GM23338 (cell line): ENCODE measurements around the gene LRRC51. TPM values are rescaled to one million over a fixed set of nuclear protein-coding genes. Genes with fewer than 3 reads are reported as not detected.

Experiments used
- ATAC-seq: fragments of 200-7000 bp; cut with Tn5 transposase; 3 replicates; pipeline ENCODE4 v1.9.1; 2020
- DNase-seq: peaks from one replicate; pipeline ENCODE4 v3.0.0-alpha.2; 2015; ENCODE audit warnings: low spot score
- H2AFZ ChIP-seq: fragments of 200-600 bp; sonication (generic); 2 replicates; pipeline ENCODE4 v1.8.0; 2016; ENCODE audit warnings: antibody characterized with exemption, mild to moderate bottlenecking, moderate library complexity
- H3F3A ChIP-seq: fragments of 200-600 bp; sonication (generic); replicated peaks from 2 replicates; pipeline ENCODE4 v1.8.0; 2017; ENCODE audit warnings: antibody characterized with exemption, mixed run types, low read depth
- H3K27ac ChIP-seq: fragments of 200-600 bp; sonication (generic); 2 replicates; pipeline ENCODE4 v1.6.1; 2016; ENCODE audit warnings: low read depth
- H3K27me3 ChIP-seq: fragments of 200-600 bp; sonication (generic); 2 replicates; pipeline ENCODE4 v1.8.0; 2016; ENCODE audit warnings: mild to moderate bottlenecking, mixed run types, moderate library complexity; ENCODE audit not compliant: insufficient read depth
- H3K36me3 ChIP-seq: fragments of 200-600 bp; sonication (generic); 2 replicates; pipeline ENCODE4 v1.8.0; 2016; ENCODE audit warnings: mild to moderate bottlenecking; ENCODE audit not compliant: insufficient read depth
- H3K4me1 ChIP-seq: fragments of 200-600 bp; sonication (generic); 2 replicates; pipeline ENCODE4 v1.8.0; 2016; ENCODE audit warnings: mild to moderate bottlenecking, moderate library complexity; ENCODE audit not compliant: insufficient read depth
- H3K4me2 ChIP-seq: fragments of 200-600 bp; sonication (generic); 2 replicates; pipeline ENCODE4 v1.7.1; 2017; ENCODE audit warnings: mixed run types
- H3K4me3 ChIP-seq: fragments of 200-600 bp; sonication (generic); 2 replicates; pipeline ENCODE4 v1.6.1; 2016; ENCODE audit warnings: mixed run types
- H3K79me2 ChIP-seq: fragments of 200-600 bp; sonication (generic); replicated peaks from 2 replicates; pipeline ENCODE4 v1.8.0; 2017; ENCODE audit warnings: mild to moderate bottlenecking; ENCODE audit not compliant: insufficient read depth
- H3K9me2 ChIP-seq: fragments of 200-600 bp; sonication (generic); 2 replicates; pipeline ENCODE4 v1.8.0; 2017; ENCODE audit not compliant: insufficient read depth
- H4K20me1 ChIP-seq: fragments of 200-600 bp; sonication (generic); replicated peaks from 2 replicates; pipeline ENCODE4 v1.8.0; 2017; ENCODE audit warnings: mild to moderate bottlenecking; ENCODE audit not compliant: insufficient read depth
- H3K27ac Mint-ChIP-seq: 2 replicates; pipeline ENCODE4 v1.8.0; 2020; ENCODE audit warnings: inconsistent platforms, mild to moderate bottlenecking, moderate library complexity, mixed read lengths
- H3K27me3 Mint-ChIP-seq: 3 replicates; pipeline ENCODE4 v1.8.0; 2022; ENCODE audit warnings: low read depth, mild to moderate bottlenecking, moderate library complexity, mixed read lengths, inconsistent platforms; ENCODE audit not compliant: insufficient read depth, poor library complexity
- H3K36me3 Mint-ChIP-seq: 3 replicates; pipeline ENCODE4 v1.8.0; 2021; ENCODE audit warnings: low read depth, mild to moderate bottlenecking, inconsistent platforms, moderate library complexity, mixed read lengths
- H3K4me1 Mint-ChIP-seq: 3 replicates; pipeline ENCODE4 v1.8.0; 2020; ENCODE audit warnings: mild to moderate bottlenecking, inconsistent platforms, mixed read lengths
- H3K4me3 Mint-ChIP-seq: 3 replicates; pipeline ENCODE4 v1.8.0; 2021; ENCODE audit warnings: moderate library complexity, mild to moderate bottlenecking, inconsistent platforms, mixed read lengths
- H3K9me3 Mint-ChIP-seq: 3 replicates; pipeline ENCODE4 v1.8.0; 2020; ENCODE audit warnings: moderate library complexity, mild to moderate bottlenecking, inconsistent platforms, mixed read lengths
- CREB1 ChIP-seq: fragments of 250-450 bp; sonication (Bioruptor Pico); IDR thresholded peaks from 2 replicates; pipeline ENCODE4 v1.5.0; 2020; ENCODE audit warnings: low read depth, mild to moderate bottlenecking, moderate library complexity
- EZH2 ChIP-seq: fragments of 200-600 bp; sonication (generic); IDR thresholded peaks from one replicate; pipeline ENCODE4 v1.8.0; 2017; ENCODE audit warnings: antibody characterized with exemption, mild to moderate bottlenecking, low read depth; ENCODE audit not compliant: unreplicated experiment
- JUNB ChIP-seq: IDR thresholded peaks from one replicate; pipeline ENCODE4 v1.6.1; 2016; ENCODE audit warnings: antibody characterized with exemption; ENCODE audit not compliant: unreplicated experiment
- NANOG ChIP-seq: IDR thresholded peaks from 2 replicates; pipeline ENCODE4 v1.6.1; 2016; ENCODE audit warnings: antibody characterized with exemption, borderline replicate concordance
- POLR2AphosphoS5 ChIP-seq: IDR thresholded peaks from 2 replicates; pipeline ENCODE4 v1.6.1; 2016; ENCODE audit warnings: antibody characterized with exemption, low read depth
- STAT1 ChIP-seq: IDR thresholded peaks from one replicate; pipeline ENCODE4 v1.6.1; 2016; ENCODE audit warnings: antibody characterized with exemption; ENCODE audit not compliant: unreplicated experiment
- polyA plus RNA-seq: library from polyadenylated mRNA; unstranded; fragments of >200 nt; fragmentation: Nextera tagmentation; extraction: Ambion mirVana; gene quantifications from 2 replicates; pipeline ENCODE4 v1.2.1, GENCODE V29; 2016
- total RNA-seq: library from RNA; depleted of rRNA; stranded (reverse); fragments of >200 nt; shearing (Covaris generic); gene quantifications from 2 replicates; pipeline ENCODE4 v1.2.3, GENCODE V29; 2014
- TF ChIP-seq, protein P1 (sequence below): IDR thresholded peaks from one replicate; pipeline ENCODE4 v1.6.1; 2018; ENCODE audit warnings: antibody characterized with exemption; ENCODE audit not compliant: unreplicated experiment
- TF ChIP-seq, protein P2 (sequence below): fragments of 250-450 bp; sonication (Bioruptor Pico); IDR thresholded peaks from 2 replicates; pipeline ENCODE4 v1.5.0; 2020; ENCODE audit warnings: mild to moderate bottlenecking, moderate library complexity

The LRRC51 gene
- total and polyA plus RNA-seq, 2 experiments from 2014 or later: 3.6 to 4.2 TPM

GRCh38 chr11:72066855-72067254, 13.8 kb upstream of the LRRC51 start:
- DNase-seq (no peak), ATAC-seq (no peak)
- Histone ChIP-seq H3K4me1 (peaks cover 4% of the 10 kb centered on the region; the same call in 1 of the 2 replicates), H4K20me1 (peaks cover 23% of the 10 kb centered on the region), H2AFZ (no peak overlapping the region), H3K27ac (no peak overlapping the region), H3K79me2 (peaks cover 54% of the 10 kb centered on the region), H3K4me3 (no peak overlapping the region), H3K36me3 (no peaks in the 10 kb centered on the region; the same call in 1 of the 2 replicates), H3K9me2 (no peaks in the 10 kb centered on the region), H3K4me2 (no peak overlapping the region), H3K27me3 (no peaks in the 10 kb centered on the region), H3F3A (no peaks in the 10 kb centered on the region)
- no peak overlapping the region for H3K4me3 Mint-ChIP-seq
- H3K27ac Mint-ChIP-seq: no peak overlapping the region
- TF ChIP-seq, protein P1, sequence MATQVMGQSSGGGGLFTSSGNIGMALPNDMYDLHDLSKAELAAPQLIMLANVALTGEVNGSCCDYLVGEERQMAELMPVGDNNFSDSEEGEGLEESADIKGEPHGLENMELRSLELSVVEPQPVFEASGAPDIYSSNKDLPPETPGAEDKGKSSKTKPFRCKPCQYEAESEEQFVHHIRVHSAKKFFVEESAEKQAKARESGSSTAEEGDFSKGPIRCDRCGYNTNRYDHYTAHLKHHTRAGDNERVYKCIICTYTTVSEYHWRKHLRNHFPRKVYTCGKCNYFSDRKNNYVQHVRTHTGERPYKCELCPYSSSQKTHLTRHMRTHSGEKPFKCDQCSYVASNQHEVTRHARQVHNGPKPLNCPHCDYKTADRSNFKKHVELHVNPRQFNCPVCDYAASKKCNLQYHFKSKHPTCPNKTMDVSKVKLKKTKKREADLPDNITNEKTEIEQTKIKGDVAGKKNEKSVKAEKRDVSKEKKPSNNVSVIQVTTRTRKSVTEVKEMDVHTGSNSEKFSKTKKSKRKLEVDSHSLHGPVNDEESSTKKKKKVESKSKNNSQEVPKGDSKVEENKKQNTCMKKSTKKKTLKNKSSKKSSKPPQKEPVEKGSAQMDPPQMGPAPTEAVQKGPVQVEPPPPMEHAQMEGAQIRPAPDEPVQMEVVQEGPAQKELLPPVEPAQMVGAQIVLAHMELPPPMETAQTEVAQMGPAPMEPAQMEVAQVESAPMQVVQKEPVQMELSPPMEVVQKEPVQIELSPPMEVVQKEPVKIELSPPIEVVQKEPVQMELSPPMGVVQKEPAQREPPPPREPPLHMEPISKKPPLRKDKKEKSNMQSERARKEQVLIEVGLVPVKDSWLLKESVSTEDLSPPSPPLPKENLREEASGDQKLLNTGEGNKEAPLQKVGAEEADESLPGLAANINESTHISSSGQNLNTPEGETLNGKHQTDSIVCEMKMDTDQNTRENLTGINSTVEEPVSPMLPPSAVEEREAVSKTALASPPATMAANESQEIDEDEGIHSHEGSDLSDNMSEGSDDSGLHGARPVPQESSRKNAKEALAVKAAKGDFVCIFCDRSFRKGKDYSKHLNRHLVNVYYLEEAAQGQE: no peak
- TF ChIP-seq, protein P2, sequence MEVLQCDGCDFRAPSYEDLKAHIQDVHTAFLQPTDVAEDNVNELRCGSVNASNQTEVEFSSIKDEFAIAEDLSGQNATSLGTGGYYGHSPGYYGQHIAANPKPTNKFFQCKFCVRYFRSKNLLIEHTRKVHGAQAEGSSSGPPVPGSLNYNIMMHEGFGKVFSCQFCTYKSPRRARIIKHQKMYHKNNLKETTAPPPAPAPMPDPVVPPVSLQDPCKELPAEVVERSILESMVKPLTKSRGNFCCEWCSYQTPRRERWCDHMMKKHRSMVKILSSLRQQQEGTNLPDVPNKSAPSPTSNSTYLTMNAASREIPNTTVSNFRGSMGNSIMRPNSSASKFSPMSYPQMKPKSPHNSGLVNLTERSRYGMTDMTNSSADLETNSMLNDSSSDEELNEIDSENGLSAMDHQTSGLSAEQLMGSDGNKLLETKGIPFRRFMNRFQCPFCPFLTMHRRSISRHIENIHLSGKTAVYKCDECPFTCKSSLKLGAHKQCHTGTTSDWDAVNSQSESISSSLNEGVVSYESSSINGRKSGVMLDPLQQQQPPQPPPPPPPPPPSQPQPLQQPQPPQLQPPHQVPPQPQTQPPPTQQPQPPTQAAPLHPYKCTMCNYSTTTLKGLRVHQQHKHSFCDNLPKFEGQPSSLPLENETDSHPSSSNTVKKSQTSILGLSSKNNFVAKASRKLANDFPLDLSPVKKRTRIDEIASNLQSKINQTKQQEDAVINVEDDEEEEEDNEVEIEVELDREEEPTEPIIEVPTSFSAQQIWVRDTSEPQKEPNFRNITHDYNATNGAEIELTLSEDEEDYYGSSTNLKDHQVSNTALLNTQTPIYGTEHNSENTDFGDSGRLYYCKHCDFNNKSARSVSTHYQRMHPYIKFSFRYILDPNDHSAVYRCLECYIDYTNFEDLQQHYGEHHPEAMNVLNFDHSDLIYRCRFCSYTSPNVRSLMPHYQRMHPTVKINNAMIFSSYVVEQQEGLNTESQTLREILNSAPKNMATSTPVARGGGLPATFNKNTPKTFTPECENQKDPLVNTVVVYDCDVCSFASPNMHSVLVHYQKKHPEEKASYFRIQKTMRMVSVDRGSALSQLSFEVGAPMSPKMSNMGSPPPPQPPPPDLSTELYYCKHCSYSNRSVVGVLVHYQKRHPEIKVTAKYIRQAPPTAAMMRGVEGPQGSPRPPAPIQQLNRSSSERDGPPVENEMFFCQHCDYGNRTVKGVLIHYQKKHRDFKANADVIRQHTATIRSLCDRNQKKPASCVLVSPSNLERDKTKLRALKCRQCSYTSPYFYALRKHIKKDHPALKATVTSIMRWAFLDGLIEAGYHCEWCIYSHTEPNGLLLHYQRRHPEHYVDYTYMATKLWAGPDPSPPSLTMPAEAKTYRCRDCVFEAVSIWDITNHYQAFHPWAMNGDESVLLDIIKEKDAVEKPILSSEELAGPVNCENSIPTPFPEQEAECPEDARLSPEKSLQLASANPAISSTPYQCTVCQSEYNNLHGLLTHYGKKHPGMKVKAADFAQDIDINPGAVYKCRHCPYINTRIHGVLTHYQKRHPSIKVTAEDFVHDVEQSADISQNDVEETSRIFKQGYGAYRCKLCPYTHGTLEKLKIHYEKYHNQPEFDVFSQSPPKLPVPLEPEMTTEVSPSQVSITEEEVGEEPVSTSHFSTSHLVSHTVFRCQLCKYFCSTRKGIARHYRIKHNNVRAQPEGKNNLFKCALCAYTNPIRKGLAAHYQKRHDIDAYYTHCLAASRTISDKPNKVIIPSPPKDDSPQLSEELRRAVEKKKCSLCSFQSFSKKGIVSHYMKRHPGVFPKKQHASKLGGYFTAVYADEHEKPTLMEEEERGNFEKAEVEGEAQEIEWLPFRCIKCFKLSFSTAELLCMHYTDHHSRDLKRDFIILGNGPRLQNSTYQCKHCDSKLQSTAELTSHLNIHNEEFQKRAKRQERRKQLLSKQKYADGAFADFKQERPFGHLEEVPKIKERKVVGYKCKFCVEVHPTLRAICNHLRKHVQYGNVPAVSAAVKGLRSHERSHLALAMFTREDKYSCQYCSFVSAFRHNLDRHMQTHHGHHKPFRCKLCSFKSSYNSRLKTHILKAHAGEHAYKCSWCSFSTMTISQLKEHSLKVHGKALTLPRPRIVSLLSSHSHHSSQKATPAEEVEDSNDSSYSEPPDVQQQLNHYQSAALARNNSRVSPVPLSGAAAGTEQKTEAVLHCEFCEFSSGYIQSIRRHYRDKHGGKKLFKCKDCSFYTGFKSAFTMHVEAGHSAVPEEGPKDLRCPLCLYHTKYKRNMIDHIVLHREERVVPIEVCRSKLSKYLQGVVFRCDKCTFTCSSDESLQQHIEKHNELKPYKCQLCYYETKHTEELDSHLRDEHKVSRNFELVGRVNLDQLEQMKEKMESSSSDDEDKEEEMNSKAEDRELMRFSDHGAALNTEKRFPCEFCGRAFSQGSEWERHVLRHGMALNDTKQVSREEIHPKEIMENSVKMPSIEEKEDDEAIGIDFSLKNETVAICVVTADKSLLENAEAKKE (CRISPR knock-in tag): no peak
- TF ChIP-seq NANOG (no peak), CREB1 (CRISPR knock-in tag) (no peak), POLR2AphosphoS5 (no peak), JUNB (no peak), STAT1 (no peak), EZH2 (no peak)
- peaks cover 18% of the 10 kb centered on the region for H3K4me1 Mint-ChIP-seq
- peaks cover 10% of the 10 kb centered on the region for H3K36me3 Mint-ChIP-seq
- H3K27me3 Mint-ChIP-seq: peaks cover 2% of the 10 kb centered on the region
- H3K9me3 Mint-ChIP-seq: no peaks in the 10 kb centered on the region
